Mesendoderm (in vitro differentiated cells): ENCODE data around the gene MRPL34.

ENCODE experiments used
- DNase-seq: peaks from one replicate; pipeline ENCODE4 v3.0.0; 2013
- H2AK5ac ChIP-seq: 2 replicates; pipeline ENCODE4 v1.6.1; 2013; ENCODE audit warnings: low read length, inconsistent platforms
- H2BK120ac ChIP-seq: 2 replicates; pipeline ENCODE4 v1.6.1; 2013; ENCODE audit warnings: low read depth, mild to moderate bottlenecking, low read length, moderate library complexity, mixed read lengths
- H2BK15ac ChIP-seq: replicated peaks from 2 replicates; pipeline ENCODE4 v1.6.1; 2013; ENCODE audit warnings: low read depth, mild to moderate bottlenecking, moderate library complexity
- H2BK5ac ChIP-seq: 2 replicates; pipeline ENCODE4 v1.6.1; 2013; ENCODE audit warnings: low read length, inconsistent platforms
- H3K18ac ChIP-seq: 2 replicates; pipeline ENCODE4 v1.6.1; 2013; ENCODE audit warnings: mild to moderate bottlenecking, low read length, mixed read lengths
- H3K23ac ChIP-seq: one replicate; pipeline ENCODE4 v1.6.1; 2013; ENCODE audit warnings: low read length
- H3K27ac ChIP-seq: 2 replicates; pipeline ENCODE4 v1.5.1; 2013; ENCODE audit warnings: low read depth, mild to moderate bottlenecking, inconsistent platforms, low read length, moderate library complexity
- H3K27me3 ChIP-seq: 2 replicates; pipeline ENCODE4 v1.6.1; 2013; ENCODE audit warnings: low read length, control low read depth, mild to moderate bottlenecking, inconsistent platforms; ENCODE audit not compliant: insufficient read depth, poor library complexity
- H3K36me3 ChIP-seq: 2 replicates; pipeline ENCODE4 v1.6.1; 2013; ENCODE audit warnings: low read length, inconsistent platforms; ENCODE audit not compliant: control insufficient read depth, insufficient read depth
- H3K4ac ChIP-seq: one replicate; pipeline ENCODE4 v1.6.1; 2013; ENCODE audit warnings: low read depth, mild to moderate bottlenecking, low read length, moderate library complexity
- H3K4me1 ChIP-seq: 2 replicates; pipeline ENCODE4 v1.6.1; 2013; ENCODE audit warnings: low read depth, low read length, inconsistent platforms; ENCODE audit not compliant: control insufficient read depth
- H3K4me2 ChIP-seq: 2 replicates; pipeline ENCODE4 v1.6.1; 2013; ENCODE audit warnings: low read length
- H3K4me3 ChIP-seq: 2 replicates; pipeline ENCODE4 v1.5.1; 2013; ENCODE audit warnings: mild to moderate bottlenecking, low read length
- H3K56ac ChIP-seq: one replicate; pipeline ENCODE4 v1.6.1; 2013; ENCODE audit warnings: low read length
- H3K79me1 ChIP-seq: 2 replicates; pipeline ENCODE4 v1.6.1; 2013; ENCODE audit warnings: low read length, inconsistent platforms
- H3K79me2 ChIP-seq: 2 replicates; pipeline ENCODE4 v1.6.1; 2013; ENCODE audit warnings: mild to moderate bottlenecking, low read length; ENCODE audit not compliant: control insufficient read depth, insufficient read depth
- H3K9ac ChIP-seq: 2 replicates; pipeline ENCODE4 v1.6.1; 2013; ENCODE audit warnings: low read length, inconsistent platforms
- H4K5ac ChIP-seq: one replicate; pipeline ENCODE4 v1.6.1; 2013; ENCODE audit warnings: low read length
- H4K8ac ChIP-seq: one replicate; pipeline ENCODE4 v1.6.1; 2013; ENCODE audit warnings: low read depth, mild to moderate bottlenecking, control low read depth, low read length, moderate library complexity
- WGBS: extraction: QIAGEN DNeasy Blood & Tissue Kit; methylation state at CpG from one replicate; pipeline ENCODE4 v1.1.7; 2013; ENCODE audit warnings: low lambda C conversion rate, missing lambda C conversion rate; ENCODE audit not compliant: insufficient coverage; ENCODE audit errors: extremely low coverage; 5-methylcytosine and 5-hydroxymethylcytosine counted together

MRPL34 gene

GRCh38 chr19:17333611-17334413, 28.1 kb downstream of the MRPL34 start:
- peak overlapping the region; percentile 89 for H3K9ac ChIP-seq
- H3K56ac ChIP-seq: peak overlapping the region; percentile 93
- H3K79me2 ChIP-seq: no peaks in the 10 kb centered on the region
- H4K8ac ChIP-seq: no peak overlapping the region
- no peaks in the 10 kb centered on the region for H3K27me3 ChIP-seq
- WGBS: no CpG with 5 or more reads among the region's 52 CpGs
- H3K27ac ChIP-seq: no peak overlapping the region
- H3K4ac ChIP-seq: peak overlapping the region; percentile 41
- H3K79me1 ChIP-seq: peaks cover 2% of the 10 kb centered on the region
- no peak overlapping the region for H4K5ac ChIP-seq
- peak overlapping the region; percentile 52 for H3K18ac ChIP-seq
- no peak overlapping the region for H2AK5ac ChIP-seq
- no peak overlapping the region for H2BK15ac ChIP-seq
- H3K36me3 ChIP-seq: no peaks in the 10 kb centered on the region
- H2BK5ac ChIP-seq: no peak overlapping the region
- H3K4me2 ChIP-seq: peak overlapping the region; percentile 27
- no peaks in the 10 kb centered on the region for H3K4me1 ChIP-seq
- no peak overlapping the region for H3K23ac ChIP-seq
- DNase-seq: peak; percentile 69
- H2BK120ac ChIP-seq: no peak overlapping the region
- peak overlapping the region; percentile 71 for H3K4me3 ChIP-seq

GRCh38 chr19:17334414-17335409, 29.0 kb downstream of the MRPL34 start, which contains the start of gene ANO8:
ANO8 (minus strand) TSS chr19:17334855; CDS start chr19:17334670, 185 bp downstream.
- H4K8ac ChIP-seq: no peak within 1 kb of the TSS
- no peaks in the 10 kb centered on the region for H3K27me3 ChIP-seq
- H3K4ac ChIP-seq: peak within 1 kb of the TSS; percentile 41
- H2AK5ac ChIP-seq: no peak within 1 kb of the TSS
- no peak within 1 kb of the TSS for H4K5ac ChIP-seq
- no peak within 1 kb of the TSS for H2BK120ac ChIP-seq
- peak within 1 kb of the TSS; percentile 89 for H3K9ac ChIP-seq
- peak within 1 kb of the TSS; percentile 48 for H3K4me2 ChIP-seq
- WGBS: no CpG with 5 or more reads among the region's 86 CpGs
- peak within 1 kb of the TSS; percentile 52 for H3K18ac ChIP-seq
- peak; percentile 99 for DNase-seq
- peak within 1 kb of the TSS; percentile 71 for H3K4me3 ChIP-seq
- peak within 1 kb of the TSS; percentile 55 for H3K27ac ChIP-seq
- no peaks in the 10 kb centered on the region for H3K4me1 ChIP-seq
- H2BK15ac ChIP-seq: no peak within 1 kb of the TSS
- no peak within 1 kb of the TSS for H3K23ac ChIP-seq
- H2BK5ac ChIP-seq: no peak within 1 kb of the TSS
- no peaks in the 10 kb centered on the region for H3K36me3 ChIP-seq
- peaks cover 2% of the 10 kb centered on the region for H3K79me1 ChIP-seq
- peak within 1 kb of the TSS; percentile 93 for H3K56ac ChIP-seq
- H3K79me2 ChIP-seq: no peaks in the 10 kb centered on the region

GRCh38 chr19:17335575-17335974, 29.9 kb downstream of the MRPL34 start:
- Histone ChIP-seq H2BK15ac (no peak overlapping the region), H3K4ac (no peak overlapping the region), H2AK5ac (no peak overlapping the region), H3K56ac (no peak overlapping the region), H4K5ac (no peak overlapping the region), H3K27me3 (no peaks in the 10 kb centered on the region), H3K9ac (no peak overlapping the region), H3K4me1 (no peaks in the 10 kb centered on the region), H2BK120ac (no peak overlapping the region), H3K4me3 (no peak overlapping the region), H4K8ac (no peak overlapping the region), H3K36me3 (no peaks in the 10 kb centered on the region), H3K23ac (no peak overlapping the region), H3K27ac (no peak overlapping the region), H3K79me1 (peaks cover 2% of the 10 kb centered on the region), H3K18ac (no peak overlapping the region), H2BK5ac (no peak overlapping the region), H3K79me2 (no peaks in the 10 kb centered on the region), H3K4me2 (no peak overlapping the region)
- DNase-seq: no peak
- WGBS: no CpG with 5 or more reads among the region's 10 CpGs

- H3K23ac ChIP-seq: peak within 1 kb of the TSS; percentile 50
- H3K79me2 ChIP-seq: no peaks in the 10 kb centered on the region
- H3K18ac ChIP-seq: peak within 1 kb of the TSS; percentile 54
- peak within 1 kb of the TSS; percentile 98 for H3K56ac ChIP-seq
- peak within 1 kb of the TSS; percentile 72 for H2BK5ac ChIP-seq
- H3K9ac ChIP-seq: peak within 1 kb of the TSS; percentile 98
- no peak within 1 kb of the TSS for H2BK15ac ChIP-seq
- H4K5ac ChIP-seq: peak within 1 kb of the TSS; percentile 78
- H3K36me3 ChIP-seq: no peaks in the 10 kb centered on the region
- no CpG with 5 or more reads among the region's 41 CpGs for WGBS
- H4K8ac ChIP-seq: no peak within 1 kb of the TSS
- peak within 1 kb of the TSS; percentile 89 for H3K4me3 ChIP-seq
- no peak within 1 kb of the TSS for H2AK5ac ChIP-seq
- peak within 1 kb of the TSS; percentile 89 for H3K4me2 ChIP-seq
- H3K4me1 ChIP-seq: no peaks in the 10 kb centered on the region
- H3K79me1 ChIP-seq: peaks cover 2% of the 10 kb centered on the region
- peak; percentile 100 for DNase-seq
- H3K27ac ChIP-seq: peak within 1 kb of the TSS; percentile 85
- peak within 1 kb of the TSS; percentile 49 for H3K4ac ChIP-seq
- peak within 1 kb of the TSS; percentile 30 for H2BK120ac ChIP-seq
- H3K27me3 ChIP-seq: no peaks in the 10 kb centered on the region
Observed at GRCh38 chr19:17336872-17337674, 31.4 kb downstream of the MRPL34 start, which contains the start of gene GTPBP3. GTPBP3 (plus strand) TSS chr19:17337553; CDS start chr19:17337612, 59 bp downstream.
